GM23338 (cell line): Measurements from ENCODE around the gene TARS1. TPM values are rescaled to one million over a fixed set of nuclear protein-coding genes. Genes with fewer than 3 reads are reported as not detected.
"Not testable (repeated sequence)": the region's sequence is repeated elsewhere in the genome, so short reads cannot be mapped to it uniquely, and the experiment has no call there.

Experiments
- ATAC-seq: fragments of 200-7000 bp; cut with Tn5 transposase; 3 replicates; pipeline ENCODE4 v1.9.1; 2020
- DNase-seq: peaks from one replicate; pipeline ENCODE4 v3.0.0-alpha.2; 2015; ENCODE audit warnings: low spot score
- H2AFZ ChIP-seq: fragments of 200-600 bp; sonication (generic); 2 replicates; pipeline ENCODE4 v1.8.0; 2016; ENCODE audit warnings: antibody characterized with exemption, mild to moderate bottlenecking, moderate library complexity
- H3F3A ChIP-seq: fragments of 200-600 bp; sonication (generic); replicated peaks from 2 replicates; pipeline ENCODE4 v1.8.0; 2017; ENCODE audit warnings: antibody characterized with exemption, mixed run types, low read depth
- H3K27ac ChIP-seq: fragments of 200-600 bp; sonication (generic); 2 replicates; pipeline ENCODE4 v1.6.1; 2016; ENCODE audit warnings: low read depth
- H3K27me3 ChIP-seq: fragments of 200-600 bp; sonication (generic); 2 replicates; pipeline ENCODE4 v1.8.0; 2016; ENCODE audit warnings: mild to moderate bottlenecking, mixed run types, moderate library complexity; ENCODE audit not compliant: insufficient read depth
- H3K36me3 ChIP-seq: fragments of 200-600 bp; sonication (generic); 2 replicates; pipeline ENCODE4 v1.8.0; 2016; ENCODE audit warnings: mild to moderate bottlenecking; ENCODE audit not compliant: insufficient read depth
- H3K4me1 ChIP-seq: fragments of 200-600 bp; sonication (generic); 2 replicates; pipeline ENCODE4 v1.8.0; 2016; ENCODE audit warnings: mild to moderate bottlenecking, moderate library complexity; ENCODE audit not compliant: insufficient read depth
- H3K4me2 ChIP-seq: fragments of 200-600 bp; sonication (generic); 2 replicates; pipeline ENCODE4 v1.7.1; 2017; ENCODE audit warnings: mixed run types
- H3K4me3 ChIP-seq: fragments of 200-600 bp; sonication (generic); 2 replicates; pipeline ENCODE4 v1.6.1; 2016; ENCODE audit warnings: mixed run types
- H3K79me2 ChIP-seq: fragments of 200-600 bp; sonication (generic); replicated peaks from 2 replicates; pipeline ENCODE4 v1.8.0; 2017; ENCODE audit warnings: mild to moderate bottlenecking; ENCODE audit not compliant: insufficient read depth
- H3K9me2 ChIP-seq: fragments of 200-600 bp; sonication (generic); 2 replicates; pipeline ENCODE4 v1.8.0; 2017; ENCODE audit not compliant: insufficient read depth
- H4K20me1 ChIP-seq: fragments of 200-600 bp; sonication (generic); replicated peaks from 2 replicates; pipeline ENCODE4 v1.8.0; 2017; ENCODE audit warnings: mild to moderate bottlenecking; ENCODE audit not compliant: insufficient read depth
- H3K27ac Mint-ChIP-seq: 2 replicates; pipeline ENCODE4 v1.8.0; 2020; ENCODE audit warnings: inconsistent platforms, mild to moderate bottlenecking, moderate library complexity, mixed read lengths
- H3K27me3 Mint-ChIP-seq: 3 replicates; pipeline ENCODE4 v1.8.0; 2022; ENCODE audit warnings: low read depth, mild to moderate bottlenecking, moderate library complexity, mixed read lengths, inconsistent platforms; ENCODE audit not compliant: insufficient read depth, poor library complexity
- H3K36me3 Mint-ChIP-seq: 3 replicates; pipeline ENCODE4 v1.8.0; 2021; ENCODE audit warnings: low read depth, mild to moderate bottlenecking, inconsistent platforms, moderate library complexity, mixed read lengths
- H3K4me1 Mint-ChIP-seq: 3 replicates; pipeline ENCODE4 v1.8.0; 2020; ENCODE audit warnings: mild to moderate bottlenecking, inconsistent platforms, mixed read lengths
- H3K4me3 Mint-ChIP-seq: 3 replicates; pipeline ENCODE4 v1.8.0; 2021; ENCODE audit warnings: moderate library complexity, mild to moderate bottlenecking, inconsistent platforms, mixed read lengths
- H3K9me3 Mint-ChIP-seq: 3 replicates; pipeline ENCODE4 v1.8.0; 2020; ENCODE audit warnings: moderate library complexity, mild to moderate bottlenecking, inconsistent platforms, mixed read lengths
- CREB1 ChIP-seq: fragments of 250-450 bp; sonication (Bioruptor Pico); IDR thresholded peaks from 2 replicates; pipeline ENCODE4 v1.5.0; 2020; ENCODE audit warnings: low read depth, mild to moderate bottlenecking, moderate library complexity
- CTCF ChIP-seq, 2 experiments: fragments of 200-600 bp in 1 of 2; sonication (generic) in 1 of 2; conservative IDR thresholded peaks; 2 replicates each; pipeline versions ENCODE4 v1.5.1 to v1.6.1; 2016 to 2017; ENCODE audit warnings: antibody characterized with exemption in 2 of 2, low read depth in 2 of 2, mild to moderate bottlenecking in 2 of 2, moderate library complexity in 1 of 2
- EZH2 ChIP-seq: fragments of 200-600 bp; sonication (generic); IDR thresholded peaks from one replicate; pipeline ENCODE4 v1.8.0; 2017; ENCODE audit warnings: antibody characterized with exemption, mild to moderate bottlenecking, low read depth; ENCODE audit not compliant: unreplicated experiment
- POLR2AphosphoS5 ChIP-seq: IDR thresholded peaks from 2 replicates; pipeline ENCODE4 v1.6.1; 2016; ENCODE audit warnings: antibody characterized with exemption, low read depth
- STAT1 ChIP-seq: IDR thresholded peaks from one replicate; pipeline ENCODE4 v1.6.1; 2016; ENCODE audit warnings: antibody characterized with exemption; ENCODE audit not compliant: unreplicated experiment
- ZNF114 ChIP-seq: fragments of 250-450 bp; sonication (Bioruptor Pico); IDR thresholded peaks from 2 replicates; pipeline ENCODE4 v1.5.0; 2020; ENCODE audit warnings: mild to moderate bottlenecking, moderate library complexity
- ZNF331 ChIP-seq: fragments of 250-450 bp; sonication (Bioruptor Pico); IDR thresholded peaks from 2 replicates; pipeline ENCODE4 v1.5.0; 2020; ENCODE audit warnings: low read depth, mild to moderate bottlenecking, moderate library complexity
- polyA plus RNA-seq: library from polyadenylated mRNA; unstranded; fragments of >200 nt; fragmentation: Nextera tagmentation; extraction: Ambion mirVana; gene quantifications from 2 replicates; pipeline ENCODE4 v1.2.1, GENCODE V29; 2016
- total RNA-seq: library from RNA; depleted of rRNA; stranded (reverse); fragments of >200 nt; shearing (Covaris generic); gene quantifications from 2 replicates; pipeline ENCODE4 v1.2.3, GENCODE V29; 2014

TARS1 gene
- total and polyA plus RNA-seq, 2 experiments from 2014 or later: 458 to 473 TPM

- Mint-ChIP-seq H3K27ac (no peak overlapping the region), H3K4me1 (no peaks in the 10 kb centered on the region; the same call in 2 of the 3 replicates), H3K9me3 (peaks cover 20% of the 10 kb centered on the region), H3K4me3 (no peak overlapping the region), H3K36me3 (peaks cover 12% of the 10 kb centered on the region), H3K27me3 (peaks cover 2% of the 10 kb centered on the region)
- TF ChIP-seq ZNF114 (CRISPR knock-in tag) (no peak), STAT1 (no peak), CREB1 (CRISPR knock-in tag) (no peak), ZNF331 (CRISPR knock-in tag) (no peak)
- DNase-seq: no peak
- ATAC-seq: no peak
- Histone ChIP-seq H3K4me3 (no peak overlapping the region), H4K20me1 (no peaks in the 10 kb centered on the region), H3K79me2 (peaks cover 4% of the 10 kb centered on the region), H3K4me2 (no peak overlapping the region), H3F3A (no peaks in the 10 kb centered on the region), H3K9me2 (peaks cover 2% of the 10 kb centered on the region; the same call in 1 of the 2 replicates), H3K4me1 (no peaks in the 10 kb centered on the region), H3K27me3 (no peaks in the 10 kb centered on the region), H3K27ac (no peak overlapping the region), H3K36me3 (no peaks in the 10 kb centered on the region; the same call in 1 of the 2 replicates), H2AFZ (no peak overlapping the region)
Observed at GRCh38 chr5:33432656-33433055, 8.1 kb upstream of the TARS1 start.

DNA sequence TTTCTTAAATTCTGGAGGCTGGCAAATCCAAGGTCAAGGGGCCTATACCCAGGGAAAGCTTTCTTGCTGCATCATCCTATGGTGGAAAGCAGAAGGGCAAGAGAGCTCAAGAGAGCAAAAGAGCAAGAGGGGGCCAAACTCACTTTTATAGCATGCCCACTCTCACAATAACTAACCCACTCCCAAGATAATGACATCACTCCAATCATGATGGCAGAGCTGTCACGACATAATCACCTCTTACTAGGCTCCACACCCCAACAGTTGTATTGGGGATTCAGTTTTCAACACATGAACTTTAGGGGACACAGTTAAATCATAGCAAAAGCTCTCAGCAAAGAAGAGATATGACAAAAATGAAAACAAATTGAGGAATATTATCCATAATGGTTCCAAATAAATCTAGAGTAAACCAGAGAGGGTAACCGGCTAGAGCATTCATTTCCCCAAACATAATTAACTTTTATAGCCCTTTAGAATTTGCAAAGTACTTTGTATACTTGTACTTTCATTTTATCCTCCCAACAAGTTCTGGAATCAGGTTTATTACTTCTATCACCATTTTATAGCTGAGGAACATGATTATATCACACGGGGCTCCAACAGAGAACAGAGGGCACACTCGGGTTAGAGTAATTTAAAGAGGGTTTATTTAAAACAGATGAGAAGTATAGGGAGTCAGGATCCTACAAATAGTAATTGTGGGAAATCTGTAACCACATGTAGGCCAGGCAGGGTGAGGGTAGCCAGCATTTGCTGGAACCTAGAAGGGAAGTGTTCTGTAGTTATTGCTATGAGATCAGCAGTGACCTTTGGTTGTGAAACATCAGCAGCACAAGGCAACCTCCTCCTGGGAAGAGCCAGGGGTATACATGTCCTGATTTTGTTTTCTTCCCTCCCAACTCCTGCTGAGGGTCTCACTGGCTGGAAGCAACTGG lies 7.2 kb upstream of the TARS1 start:
- Mint-ChIP-seq H3K36me3 (peaks cover 14% of the 10 kb centered on the region), H3K9me3 (peaks cover 19% of the 10 kb centered on the region), H3K4me1 (peaks cover under 1% of the 10 kb centered on the region; the same call in 1 of the 3 replicates), H3K27me3 (peaks cover under 1% of the 10 kb centered on the region), H3K4me3 (no peak overlapping the region), H3K27ac (no peak overlapping the region)
- Histone ChIP-seq H3K27me3 (no peaks in the 10 kb centered on the region), H3K27ac (no peak overlapping the region), H3K4me2 (no peak overlapping the region), H3K36me3 (no peaks in the 10 kb centered on the region; the same call in 1 of the 2 replicates), H3K9me2 (0 out of 2 replicates have a peak, but pooled peaks cover 2% of the 10 kb centered on the region), H3F3A (no peaks in the 10 kb centered on the region), H4K20me1 (no peaks in the 10 kb centered on the region), H3K79me2 (peaks cover 13% of the 10 kb centered on the region), H3K4me3 (no peak overlapping the region), H3K4me1 (no peaks in the 10 kb centered on the region; the same call in 1 of the 2 replicates), H2AFZ (no peak overlapping the region)
- ATAC-seq: no peak
- TF ChIP-seq EZH2: no peak
- TF ChIP-seq POLR2AphosphoS5: no peak
- no peak for TF ChIP-seq ZNF114 (CRISPR knock-in tag)
- no peak for DNase-seq

DNA sequence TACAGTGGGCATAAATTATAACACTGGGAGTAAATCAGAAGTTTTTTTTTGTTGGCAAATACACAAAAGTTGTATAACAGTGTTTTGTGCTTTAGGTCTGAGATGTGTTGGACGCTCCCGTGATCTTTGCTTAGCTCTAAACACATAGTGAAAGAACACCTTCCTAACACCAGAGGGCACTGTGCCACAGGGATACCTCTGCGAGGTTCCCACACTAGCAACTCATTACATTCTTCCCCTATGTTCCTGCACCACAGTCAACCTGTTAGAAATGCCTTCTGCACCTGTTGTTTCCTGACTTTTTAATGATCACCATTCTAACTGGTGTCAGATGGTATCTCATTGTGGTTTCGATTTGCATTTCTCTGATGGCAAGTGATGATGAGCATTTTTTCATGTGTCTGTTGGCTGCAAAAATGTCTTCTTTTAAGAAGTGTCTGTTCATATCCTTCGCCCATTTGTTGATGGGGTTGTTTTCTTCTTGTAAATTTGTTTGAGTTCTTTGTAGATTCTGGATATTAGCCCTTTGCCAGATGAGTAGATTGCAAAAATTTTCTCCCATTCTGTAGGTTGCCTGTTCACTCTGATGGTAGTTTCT lies 4.8 kb upstream of the TARS1 start:
- H3K79me2 ChIP-seq: peaks cover 29% of the 10 kb centered on the region
- H3K36me3 Mint-ChIP-seq: peaks cover 11% of the 10 kb centered on the region
- H3K4me1 ChIP-seq, H3K27me3 Mint-ChIP-seq, H3K27me3 ChIP-seq, H3K9me2 ChIP-seq, H3K4me1 Mint-ChIP-seq, H3K4me3 ChIP-seq, H3K27ac ChIP-seq, H2AFZ ChIP-seq, H4K20me1 ChIP-seq, H3F3A ChIP-seq, H3K36me3 ChIP-seq, H3K27ac Mint-ChIP-seq, H3K9me3 Mint-ChIP-seq, H3K4me3 Mint-ChIP-seq, H3K4me2 ChIP-seq: not testable (repeated sequence)
- DNase-seq (peak; percentile 95), ATAC-seq (peak; percentile 39)
- TF ChIP-seq CTCF (conservative IDR thresholded peaks at IDR 0.05; ENCODE audit: low read depth in 2 of 2): peak; percentile 88 to 93
